Measurements from ENCODE around the gene PICALM.
A peak's percentile ranks its signal among the peaks of the same experiment; 100 is the strongest.

The PICALM gene

GRCh38 chr11:85949798-85950197, 119.1 kb downstream of the PICALM start:
- DNase-seq (ENCODE audit: low read depth), result no peak
- TF ChIP-seq CTCF (conservative IDR thresholded peaks at IDR 0.05; ENCODE audit: control insufficient read depth, insufficient read depth, low read depth, low read length), result no peak
- H3K4me3 ChIP-seq (ENCODE audit: control insufficient read depth, low read depth, low read length), result no peak overlapping the region

- TF ChIP-seq CTCF (conservative IDR thresholded peaks at IDR 0.05; ENCODE audit: control insufficient read depth, insufficient read depth, low read depth, low read length), result no peak
- H3K4me3 ChIP-seq (ENCODE audit: control insufficient read depth, low read depth, low read length), result no peak overlapping the region
- DNase-seq (ENCODE audit: low read depth), result no peak
These were observed 120.0 kb downstream of the PICALM start for GRCh38 chr11:85948884-85949283.

- DNase-seq (ENCODE audit: low read depth), result peak; percentile 93
- no peak for TF ChIP-seq CTCF (conservative IDR thresholded peaks at IDR 0.05; ENCODE audit: control insufficient read depth, insufficient read depth, low read depth, low read length)
- no peak overlapping the region for H3K4me3 ChIP-seq (ENCODE audit: control insufficient read depth, low read depth, low read length)
These were observed 121.2 kb downstream of the PICALM start for GRCh38 chr11:85947431-85948272.

GRCh38 chr11:85946221-85946620, 122.7 kb downstream of the PICALM start:
- no peak overlapping the region for H3K4me3 ChIP-seq (ENCODE audit: control insufficient read depth, low read depth, low read length)
- no peak for DNase-seq (ENCODE audit: low read depth)
- no peak for TF ChIP-seq CTCF (conservative IDR thresholded peaks at IDR 0.05; ENCODE audit: control insufficient read depth, insufficient read depth, low read depth, low read length)

- TF ChIP-seq CTCF (conservative IDR thresholded peaks at IDR 0.05; ENCODE audit: control insufficient read depth, insufficient read depth, low read depth, low read length), result no peak
- no peak for DNase-seq (ENCODE audit: low read depth)
- H3K4me3 ChIP-seq (ENCODE audit: control insufficient read depth, low read depth, low read length), result no peak overlapping the region
These were observed 123.1 kb downstream of the PICALM start for GRCh38 chr11:85945788-85946187.

GRCh38 chr11:85945296-85945695, 123.6 kb downstream of the PICALM start:
- H3K4me3 ChIP-seq (ENCODE audit: control insufficient read depth, low read depth, low read length), result no peak overlapping the region
- no peak for DNase-seq (ENCODE audit: low read depth)
- TF ChIP-seq CTCF (conservative IDR thresholded peaks at IDR 0.05; ENCODE audit: control insufficient read depth, insufficient read depth, low read depth, low read length), result no peak

All from fibroblast of mammary gland (primary cell).